Activated T-cell treated with anti-CD3 and anti-CD28 coated beads, Interleukin-2, amount 50 U/mL, for 72 hours (primary cell): ENCODE results near the gene GALNT1. TPM values are rescaled to one million over a fixed set of nuclear protein-coding genes. Genes with fewer than 3 reads are reported as not detected.

ENCODE experiments used
- ATAC-seq, 2 donors: fragments of 150-1000 bp; cut with Tn5 transposase; replicated peaks in 1 of 2; 2 replicates each; pipeline ENCODE4 v1.10.0; 2021; ENCODE audit warnings: moderate library complexity in 2 of 2, mild to moderate bottlenecking in 1 of 2
- DNase-seq, 2 donors: peaks; one replicate each; pipeline ENCODE4 v3.0.0; 2021 to 2022; ENCODE audit warnings: mixed read lengths in 1 of 2
- H3K27ac Mint-ChIP-seq: one replicate; pipeline ENCODE4 v1.8.0; 2022; ENCODE audit warnings: mild to moderate bottlenecking, moderate library complexity, mixed read lengths
- H3K27me3 Mint-ChIP-seq: one replicate; pipeline ENCODE4 v1.8.0; 2022; ENCODE audit warnings: low read depth, mixed read lengths
- H3K36me3 Mint-ChIP-seq, 2 donors: one replicate each; pipeline ENCODE4 v1.8.0; 2022; ENCODE audit warnings: mixed read lengths in 2 of 2, mild to moderate bottlenecking in 1 of 2; ENCODE audit not compliant: insufficient read depth in 2 of 2
- H3K4me1 Mint-ChIP-seq: one replicate; pipeline ENCODE4 v1.8.0; 2022; ENCODE audit warnings: low read depth, mixed read lengths
- H3K4me3 Mint-ChIP-seq, 2 donors: one replicate each; pipeline ENCODE4 v1.8.0; 2022; ENCODE audit warnings: mild to moderate bottlenecking in 2 of 2, mixed read lengths in 2 of 2, moderate library complexity in 2 of 2
- H3K9me3 Mint-ChIP-seq, 2 donors: one replicate each; pipeline ENCODE4 v1.8.0; 2022; ENCODE audit warnings: mixed read lengths in 2 of 2
- total RNA-seq, 2 donors: library from RNA; stranded (reverse); gene quantifications; one replicate each; pipeline ENCODE4 v1.2.3, GENCODE V29; 2022

GALNT1 gene
- total RNA-seq, 2 donors from 2014 or later, result 43.6 to 45.6 TPM

DNA sequence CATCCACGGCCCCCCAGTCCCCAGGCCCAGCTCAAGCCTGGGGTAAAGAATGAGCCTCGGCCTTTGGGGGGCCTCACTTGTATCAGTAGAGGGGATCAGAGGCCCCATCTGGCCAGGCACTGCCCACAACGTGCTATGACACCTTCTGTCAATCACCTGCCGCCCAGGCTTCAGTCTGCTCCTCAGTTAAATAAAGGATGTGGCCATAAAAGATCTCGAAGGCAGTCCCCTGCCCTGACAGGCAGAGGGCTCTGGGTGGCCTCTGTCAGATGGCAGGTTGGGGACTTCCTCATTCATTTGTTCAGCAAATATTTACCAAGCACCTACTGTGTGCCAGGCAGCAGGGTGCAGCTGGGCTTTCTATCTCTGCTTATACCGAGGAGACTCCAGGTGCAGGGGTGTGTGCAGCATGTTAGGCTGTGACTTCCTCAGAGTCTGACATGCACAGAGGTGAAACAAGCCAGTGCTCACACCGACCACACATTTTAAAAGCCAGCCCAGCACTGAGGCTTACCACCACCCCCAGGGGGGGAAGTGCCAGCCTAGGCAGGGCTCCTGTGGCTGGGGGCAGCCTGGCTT is 166.4 kb downstream of the GALNT1 start:
- ATAC-seq, result no peak
- H3K36me3 Mint-ChIP-seq, result peaks cover 0 to 6% of the 10 kb centered on the region in 2 donors

DNA sequence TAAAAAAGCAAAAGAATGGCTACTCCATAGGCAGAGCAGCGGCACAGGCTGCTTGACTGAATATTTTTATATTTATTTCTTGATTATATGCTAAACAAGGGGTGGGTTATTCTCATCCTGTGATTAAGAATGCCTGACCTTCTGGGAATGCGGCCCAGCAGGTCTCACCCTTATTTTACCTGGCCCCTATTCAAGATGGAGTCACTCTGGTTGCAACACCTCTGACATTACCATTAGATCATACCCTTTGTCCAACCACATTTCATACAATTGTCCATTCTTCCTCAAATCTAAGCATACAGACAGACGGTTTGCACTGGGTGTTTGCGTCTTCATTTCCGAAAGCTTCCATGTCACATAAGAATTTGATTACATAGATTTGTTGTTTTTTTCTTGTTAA is 168.2 kb downstream of the GALNT1 start:
- peaks cover 2 to 7% of the 10 kb centered on the region in 2 donors for H3K9me3 Mint-ChIP-seq
- no peak for ATAC-seq
- no peak overlapping the region for H3K27ac Mint-ChIP-seq
- peaks cover 0 to 6% of the 10 kb centered on the region in 2 donors for H3K36me3 Mint-ChIP-seq
- peaks cover 6% of the 10 kb centered on the region for H3K27me3 Mint-ChIP-seq
- H3K4me1 Mint-ChIP-seq, result no peaks in the 10 kb centered on the region
- no peak for DNase-seq
- no peak overlapping the region for H3K4me3 Mint-ChIP-seq

More for the DNA sequence above, 166.4 kb downstream of the GALNT1 start:
- peaks cover 2 to 7% of the 10 kb centered on the region in 2 donors for H3K9me3 Mint-ChIP-seq
- H3K4me1 Mint-ChIP-seq, result no peaks in the 10 kb centered on the region
- peaks cover 16% of the 10 kb centered on the region for H3K27me3 Mint-ChIP-seq
- no peak overlapping the region for H3K4me3 Mint-ChIP-seq
- H3K27ac Mint-ChIP-seq, result no peak overlapping the region
- DNase-seq, result no peak

GRCh38 chr18:35750929-35751328 is 169.4 kb downstream of the GALNT1 start:
- no peak overlapping the region for H3K4me3 Mint-ChIP-seq
- H3K36me3 Mint-ChIP-seq, result peaks cover 0 to 3% of the 10 kb centered on the region in 2 donors
- ATAC-seq (no peak), DNase-seq (no peak)
- H3K27ac Mint-ChIP-seq, result no peak overlapping the region
- peaks cover 9% of the 10 kb centered on the region for H3K27me3 Mint-ChIP-seq
- H3K9me3 Mint-ChIP-seq, result peaks cover 0 to 4% of the 10 kb centered on the region in 2 donors
- no peaks in the 10 kb centered on the region for H3K4me1 Mint-ChIP-seq

DNA sequence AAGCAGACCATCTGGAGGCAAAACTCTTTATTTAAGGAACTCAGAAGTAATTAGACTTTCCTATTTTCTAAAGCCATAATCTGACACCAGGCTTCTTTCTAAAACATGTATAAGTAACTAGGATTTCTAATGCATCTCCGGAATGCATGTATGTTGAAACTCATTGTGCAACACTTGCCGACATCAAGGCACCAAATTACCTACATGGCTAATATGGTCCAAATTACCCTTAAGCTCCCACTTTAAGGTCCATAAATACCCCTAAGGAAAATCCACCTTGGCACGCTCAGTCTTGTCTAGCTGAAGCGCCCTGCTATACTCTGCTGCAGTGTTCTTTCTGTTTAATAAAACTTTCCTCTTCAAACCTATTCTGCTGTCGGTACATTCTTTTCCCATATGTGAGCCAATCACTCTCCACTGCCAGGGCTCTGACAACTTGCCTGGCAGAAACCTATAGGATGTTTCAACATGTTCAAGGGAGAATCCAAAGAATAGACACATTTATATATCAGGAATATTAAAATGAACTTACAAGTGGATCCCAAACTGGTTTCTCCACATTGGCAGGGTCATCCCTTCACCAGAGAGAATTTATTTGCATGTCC is 171.9 kb downstream of the GALNT1 start:
- H3K9me3 Mint-ChIP-seq, result no peaks in the 10 kb centered on the region
- H3K4me3 Mint-ChIP-seq, result no peak overlapping the region
- H3K4me1 Mint-ChIP-seq, result no peaks in the 10 kb centered on the region
- DNase-seq (no peak), ATAC-seq (no peak)
- peaks cover 0 to 5% of the 10 kb centered on the region in 2 donors for H3K36me3 Mint-ChIP-seq
- no peak overlapping the region for H3K27ac Mint-ChIP-seq
- peaks cover 20% of the 10 kb centered on the region for H3K27me3 Mint-ChIP-seq

DNA sequence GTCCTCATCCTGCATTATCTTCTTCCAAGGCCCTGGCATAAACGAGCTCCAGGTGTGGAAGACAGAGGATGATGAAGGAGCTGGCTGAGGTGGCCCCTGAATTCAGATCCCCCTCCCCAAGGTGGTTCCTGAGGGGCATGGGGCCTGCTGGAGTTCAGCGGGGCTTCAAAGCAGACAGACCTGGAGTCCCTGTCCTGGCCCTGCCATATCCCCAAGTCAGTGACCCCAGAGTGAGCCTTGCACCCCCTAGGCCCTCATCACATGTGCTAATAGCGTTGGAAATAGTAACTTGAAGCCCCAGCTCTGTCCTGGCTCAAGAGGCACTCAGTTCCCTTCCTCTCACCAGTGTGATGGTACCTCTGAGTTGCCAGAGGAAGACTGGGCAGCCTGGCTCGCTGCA is 172.9 kb downstream of the GALNT1 start:
- Mint-ChIP-seq H3K4me3 (no peak overlapping the region), H3K9me3 (no peaks in the 10 kb centered on the region), H3K27ac (no peak overlapping the region), H3K27me3 (peaks cover 25% of the 10 kb centered on the region), H3K36me3 (peaks cover 0 to 5% of the 10 kb centered on the region in 2 donors), H3K4me1 (no peaks in the 10 kb centered on the region)
- no peak for DNase-seq
- ATAC-seq, result no peak

DNA sequence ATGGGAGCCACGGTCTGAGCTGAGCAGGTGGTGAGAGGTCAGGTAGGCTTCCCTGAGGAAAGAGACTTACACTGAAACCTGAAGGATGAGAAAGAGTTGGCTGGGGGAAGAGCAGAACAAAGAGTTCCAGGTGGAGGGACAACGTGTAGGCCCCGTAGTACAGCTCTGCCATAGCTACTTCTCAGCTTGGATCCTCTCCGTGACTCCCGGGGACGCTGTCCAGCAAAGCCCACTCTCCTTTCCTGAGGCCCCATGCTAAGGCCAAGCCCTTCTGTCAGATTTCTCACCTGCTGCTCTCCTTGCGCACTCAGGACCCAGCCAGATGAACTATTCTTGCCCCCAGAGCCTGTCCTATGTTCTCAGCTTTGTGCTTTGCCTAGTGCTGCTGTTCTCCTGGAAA is 173.8 kb downstream of the GALNT1 start:
- peaks cover 25% of the 10 kb centered on the region for H3K27me3 Mint-ChIP-seq
- DNase-seq, result no peak
- ATAC-seq, result no peak
- H3K4me3 Mint-ChIP-seq, result no peak overlapping the region
- H3K4me1 Mint-ChIP-seq, result no peaks in the 10 kb centered on the region
- H3K9me3 Mint-ChIP-seq, result no peaks in the 10 kb centered on the region
- no peak overlapping the region for H3K27ac Mint-ChIP-seq
- H3K36me3 Mint-ChIP-seq, result peaks cover 0 to 5% of the 10 kb centered on the region in 2 donors

GRCh38 chr18:35756506-35757117 is 175.1 kb downstream of the GALNT1 start:
- H3K36me3 Mint-ChIP-seq, result peaks cover 0 to 5% of the 10 kb centered on the region in 2 donors
- peaks cover 33% of the 10 kb centered on the region for H3K27me3 Mint-ChIP-seq
- H3K9me3 Mint-ChIP-seq, result no peaks in the 10 kb centered on the region
- H3K4me3 Mint-ChIP-seq, result no peak overlapping the region
- ATAC-seq, result peak; percentile 64 to 67
- H3K27ac Mint-ChIP-seq, result no peak overlapping the region
- H3K4me1 Mint-ChIP-seq, result no peaks in the 10 kb centered on the region
- peak; percentile 55 to 63 for DNase-seq

Other genes starting within 250 kb of the GALNT1 start
- 10 to 100 TPM; 57.4 to 57.8 TPM for gene ZNF24, start 237.3 kb upstream of the GALNT1 start, total RNA-seq
- 1 to 10 TPM; 2.5 to 3.8 TPM for gene ZNF396, start 204.4 kb upstream of the GALNT1 start, total RNA-seq
- 10 to 100 TPM; 22.7 to 26.9 TPM for gene INO80C, start 83.8 kb upstream of the GALNT1 start, total RNA-seq